Measurements from ENCODE around the gene S1PR3. TPM values are rescaled to one million over a fixed set of nuclear protein-coding genes. Genes with fewer than 3 reads are reported as not detected.

Gene S1PR3
- total and polyA plus RNA-seq, 2 donors (not counting 3 experiments of a cell fraction or from before 2014, with no cell fraction given) = 12.5 to 25.8 TPM

DNA sequence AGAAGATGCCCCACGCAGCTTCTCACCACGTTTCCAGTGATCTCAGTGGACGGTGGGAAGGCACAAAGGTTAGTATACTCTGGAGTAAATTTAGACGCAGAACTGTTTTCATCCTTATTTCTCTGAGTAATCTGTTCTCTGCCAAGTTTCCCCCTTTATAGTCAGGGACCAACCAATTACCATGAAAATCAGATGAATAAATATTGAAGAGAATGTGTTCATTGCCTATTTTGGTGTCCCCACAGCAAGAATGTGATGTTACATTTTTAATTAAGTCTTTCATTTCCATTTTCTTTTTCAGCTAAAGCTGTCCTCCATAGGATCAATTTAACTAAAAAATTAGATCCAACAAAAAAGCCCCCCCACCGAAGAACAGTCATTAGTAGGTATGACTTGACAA lies 41.4 kb downstream of the S1PR3 start:
- BruUV-seq (replicated peaks) = no TSS peak
- Histone ChIP-seq H3K4me3 (replicated peaks in 1 of 3; ENCODE audit: insufficient read depth in 1 of 3, low read depth in 1 of 3, low read length in 3 of 3) (no peak overlapping the region), H3K27ac (ENCODE audit: insufficient read depth, low read depth, low read length) (no peak overlapping the region), H3K9me1 (replicated peaks; ENCODE audit: control insufficient read depth, extremely low read depth, insufficient read depth, low read length) (no peaks in the 10 kb centered on the region), H2AFZ (ENCODE audit: low read depth, low read length) (no peak overlapping the region), H3K9ac (replicated peaks; ENCODE audit: extremely low read depth, insufficient read depth, low read length) (no peak overlapping the region), H3K9me3 (replicated peaks; ENCODE audit: control insufficient read depth, insufficient read depth, low read length) (no peaks in the 10 kb centered on the region), H3K27me3 (ENCODE audit: control insufficient read depth in 2 of 2, insufficient read depth in 2 of 2, low read length in 2 of 2) (no peaks in the 10 kb centered on the region), H3K79me2 (ENCODE audit: control insufficient read depth, insufficient read depth, low read length) (no peaks in the 10 kb centered on the region), H3K4me1 (ENCODE audit: control insufficient read depth, extremely low read depth, insufficient read depth, low read length) (no peaks in the 10 kb centered on the region), H3K36me3 (ENCODE audit: control insufficient read depth in 2 of 2, extremely low read depth in 1 of 2, insufficient read depth in 2 of 2, low read length in 2 of 2) (no peaks in the 10 kb centered on the region), H4K20me1 (replicated peaks; ENCODE audit: control insufficient read depth, extremely low read depth, insufficient read depth, low read length) (no peaks in the 10 kb centered on the region), H3K4me2 (ENCODE audit: insufficient read depth, low read length) (no peak overlapping the region)
- ChIA-PET POLR2A (no interaction called here), CTCF (interaction anchor here (1.2 kb wide), 1 partner anchor 246 kb away, joined by 3 read pairs; no protein-coding TSS in a partner anchor)
- dilution Hi-C loops (cut with MboI; ENCODE audit: extremely low pct_ligation_motif_present, low sequenced_read_pairs) (no loop called here), intact Hi-C loops (cut with micrococcal nuclease) (no loop called here)
- FAIRE-seq (no peak), DNase-seq (ENCODE audit: low read depth, low spot score) (no peak)
- TF ChIP-seq FOS (IDR thresholded peaks at IDR 0.05; ENCODE audit: borderline replicate concordance, insufficient read depth, low read length) (no peak), POLR2A (IDR thresholded peaks at IDR 0.05; ENCODE audit: low read depth, low read length) (no peak), EZH2 (IDR thresholded peaks at IDR 0.05; ENCODE audit: borderline replicate concordance, low read depth, low read length, severe bottlenecking) (no peak), MYC (IDR thresholded peaks at IDR 0.05; ENCODE audit: low read depth, low read length) (no peak), POLR2AphosphoS5 (IDR thresholded peaks at IDR 0.05; ENCODE audit: insufficient read depth, low read depth, low read length) (no peak), CTCF (IDR thresholded peaks at IDR 0.05; ENCODE audit: extremely low read depth in 1 of 2, insufficient read depth in 1 of 2, low read depth in 1 of 2, low read length in 2 of 2) (no peak), JUN (IDR thresholded peaks at IDR 0.05; ENCODE audit: borderline replicate concordance, insufficient read depth, insufficient read length, low read depth) (no peak), GATA2 (IDR thresholded peaks at IDR 0.05; ENCODE audit: insufficient read depth, insufficient read length, low read depth, low read length) (no peak)
- TF ChIP-seq, protein P1, sequence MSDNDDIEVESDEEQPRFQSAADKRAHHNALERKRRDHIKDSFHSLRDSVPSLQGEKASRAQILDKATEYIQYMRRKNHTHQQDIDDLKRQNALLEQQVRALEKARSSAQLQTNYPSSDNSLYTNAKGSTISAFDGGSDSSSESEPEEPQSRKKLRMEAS (IDR thresholded peaks at IDR 0.05; ENCODE audit: insufficient read depth, insufficient read length) = no peak

Measured in endothelial cell of umbilical vein (primary cell).